GM12865 (cell line): ENCODE data around the gene TMEM82.

Source experiments
- DNase-seq: peaks from one replicate; pipeline ENCODE4 v3.0.0; 2010; ENCODE audit warnings: low read depth
- H3K4me3 ChIP-seq: 2 replicates; pipeline ENCODE4 v1.5.1; 2011; ENCODE audit warnings: mild to moderate bottlenecking, low read depth, low read length, control low read depth
- CTCF ChIP-seq: IDR thresholded peaks from 2 replicates; pipeline ENCODE4 v1.5.1; 2011; ENCODE audit warnings: low read length, control low read depth, low read depth, inconsistent platforms; ENCODE audit not compliant: insufficient read depth; ENCODE audit errors: missing control alignments

TMEM82 gene

GRCh38 chr1:15739259-15739658 is 3.0 kb upstream of the TMEM82 start:
- TF ChIP-seq CTCF: no peak
- DNase-seq: no peak
- H3K4me3 ChIP-seq: no peak overlapping the region

GRCh38 chr1:15739745-15740144 is 2.6 kb upstream of the TMEM82 start:
- no peak overlapping the region for H3K4me3 ChIP-seq
- no peak for TF ChIP-seq CTCF
- DNase-seq: no peak

- peak; percentile 95 for TF ChIP-seq CTCF
- no peak overlapping the region for H3K4me3 ChIP-seq
- peak; percentile 81 for DNase-seq
Observed at GRCh38 chr1:15740924-15741850, 1.1 kb upstream of the TMEM82 start.

GRCh38 chr1:15744122-15744679 is 1.9 kb downstream of the TMEM82 start:
- TF ChIP-seq CTCF: no peak
- no peak overlapping the region for H3K4me3 ChIP-seq
- DNase-seq: no peak

GRCh38 chr1:15747378-15747777 is 5.1 kb downstream of the TMEM82 start:
- H3K4me3 ChIP-seq: no peak overlapping the region
- DNase-seq: no peak
- TF ChIP-seq CTCF: no peak

- H3K4me3 ChIP-seq: no peak overlapping the region
- no peak for TF ChIP-seq CTCF
- no peak for DNase-seq
Observed at GRCh38 chr1:15748264-15748663, 6.0 kb downstream of the TMEM82 start.
